ENCODE results near the gene MYO16. TPM values are rescaled to one million over a fixed set of nuclear protein-coding genes. Genes with fewer than 3 reads are reported as not detected.
A peak's percentile ranks its signal among the peaks of the same experiment; 100 is the strongest.

The MYO16 gene
- total and polyA plus RNA-seq, 2 experiments from 2014 or later = 0.13 to 0.23 TPM

DNA sequence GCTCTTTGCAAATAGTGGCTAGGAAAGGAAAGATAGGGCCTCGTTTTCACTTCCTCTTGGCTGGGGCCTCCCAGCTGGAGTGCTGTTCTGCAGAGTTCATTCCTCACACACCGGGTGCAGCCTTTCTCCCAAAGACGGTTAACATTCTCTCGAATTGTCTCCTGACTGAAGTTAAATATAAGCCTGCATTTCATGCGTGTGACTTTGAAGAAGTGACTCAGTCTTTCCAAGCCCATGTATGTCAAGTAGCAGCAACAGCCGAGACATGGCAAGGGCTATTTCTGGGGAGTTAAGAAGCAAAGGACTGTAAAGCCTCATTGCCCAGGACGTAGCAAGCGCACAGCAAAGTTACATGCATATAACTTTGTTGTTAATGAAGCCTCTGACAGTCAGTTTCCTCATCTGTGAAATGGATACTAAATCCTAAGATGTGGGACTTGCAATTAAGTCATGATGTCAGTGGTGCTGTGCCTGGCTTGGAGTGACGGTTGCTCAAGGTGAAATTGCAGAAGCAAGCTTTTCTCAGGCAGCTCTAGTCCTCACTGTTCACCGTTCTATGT lies 502.4 kb downstream of the MYO16 start:
- DNase-seq (ENCODE audit: low spot score) = peak; percentile 52
- no peaks in the 10 kb centered on the region for H3K27me3 ChIP-seq
- no peak overlapping the region for H3K4me2 ChIP-seq
- H3K27ac ChIP-seq = no peak overlapping the region
- no peaks in the 10 kb centered on the region for H3K36me3 ChIP-seq (replicated peaks; ENCODE audit: insufficient read depth, low read depth)
- no peaks in the 10 kb centered on the region for H3K9me2 ChIP-seq (replicated peaks; ENCODE audit: insufficient read depth)
- H3K4me3 ChIP-seq = no peak overlapping the region
- H3K79me2 ChIP-seq = no peaks in the 10 kb centered on the region
- 59% methylated on average over 10 of the region's 10 CpGs for WGBS (ENCODE audit: low lambda C conversion rate, missing lambda C conversion rate)
- no peak overlapping the region for H2AFZ ChIP-seq
- H4K20me1 ChIP-seq (ENCODE audit: insufficient read depth, poor library complexity, severe bottlenecking) = no peaks in the 10 kb centered on the region
- TF ChIP-seq CTCF (IDR thresholded peaks at IDR 0.05; ENCODE audit: poor library complexity) (no peak), EZH2phosphoT487 (IDR thresholded peaks at IDR 0.05; ENCODE audit: low read depth, severe bottlenecking, unreplicated experiment) (no peak), EZH2 (IDR thresholded peaks at IDR 0.05; ENCODE audit: borderline replicate concordance) (no peak)
- H3K4me1 ChIP-seq (ENCODE audit: insufficient read depth) = no peaks in the 10 kb centered on the region
- no peaks in the 10 kb centered on the region for H3K9me3 ChIP-seq (ENCODE audit: low read depth)

GRCh38 chr13:109135018-109135417 lies 505.6 kb downstream of the MYO16 start:
- WGBS (ENCODE audit: low lambda C conversion rate, missing lambda C conversion rate) = 86% methylated on average over 6 of the region's 6 CpGs
- H3K9me3 ChIP-seq (ENCODE audit: low read depth) = no peaks in the 10 kb centered on the region
- no peak for DNase-seq (ENCODE audit: low spot score)
- H3K9me2 ChIP-seq (replicated peaks; ENCODE audit: insufficient read depth) = no peaks in the 10 kb centered on the region
- H3K4me3 ChIP-seq = no peak overlapping the region
- H3K27ac ChIP-seq = no peak overlapping the region
- TF ChIP-seq CTCF (IDR thresholded peaks at IDR 0.05; ENCODE audit: poor library complexity) = peak; percentile 12
- no peak for TF ChIP-seq EZH2 (IDR thresholded peaks at IDR 0.05; ENCODE audit: borderline replicate concordance)
- no peak for TF ChIP-seq EZH2phosphoT487 (IDR thresholded peaks at IDR 0.05; ENCODE audit: low read depth, severe bottlenecking, unreplicated experiment)
- no peak overlapping the region for H3K4me2 ChIP-seq
- H3K27me3 ChIP-seq = no peaks in the 10 kb centered on the region
- H2AFZ ChIP-seq = no peak overlapping the region
- no peaks in the 10 kb centered on the region for H3K36me3 ChIP-seq (replicated peaks; ENCODE audit: insufficient read depth, low read depth)
- H3K4me1 ChIP-seq (ENCODE audit: insufficient read depth) = no peaks in the 10 kb centered on the region
- no peaks in the 10 kb centered on the region for H3K79me2 ChIP-seq
- H4K20me1 ChIP-seq (ENCODE audit: insufficient read depth, poor library complexity, severe bottlenecking) = no peaks in the 10 kb centered on the region

DNA sequence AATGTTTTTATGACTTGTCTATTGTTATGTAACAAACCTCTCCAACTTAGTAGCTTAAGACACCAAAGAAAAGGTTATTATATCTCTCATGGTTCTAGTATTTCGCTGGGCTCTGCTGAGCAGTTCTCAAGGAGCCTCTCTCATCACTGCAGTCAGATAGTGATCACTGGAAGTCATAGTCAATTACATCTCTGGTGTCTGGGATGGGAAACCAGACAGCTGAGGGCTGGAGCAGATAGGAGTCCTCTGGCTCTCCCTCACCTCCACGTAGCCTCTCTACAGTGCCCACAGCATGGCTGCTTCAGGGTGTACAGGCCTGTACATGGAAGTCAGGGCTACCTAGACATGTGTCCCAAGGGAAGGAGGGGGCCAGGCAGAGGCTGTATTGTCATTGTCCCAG lies 507.5 kb downstream of the MYO16 start:
- H3K9me3 ChIP-seq (ENCODE audit: low read depth) = no peaks in the 10 kb centered on the region
- H3K27ac ChIP-seq = no peak overlapping the region
- DNase-seq (ENCODE audit: low spot score) = no peak
- H2AFZ ChIP-seq = no peak overlapping the region
- no peaks in the 10 kb centered on the region for H3K27me3 ChIP-seq
- H3K9me2 ChIP-seq (replicated peaks; ENCODE audit: insufficient read depth) = no peaks in the 10 kb centered on the region
- no peaks in the 10 kb centered on the region for H4K20me1 ChIP-seq (ENCODE audit: insufficient read depth, poor library complexity, severe bottlenecking)
- no peak for TF ChIP-seq EZH2phosphoT487 (IDR thresholded peaks at IDR 0.05; ENCODE audit: low read depth, severe bottlenecking, unreplicated experiment)
- no peak for TF ChIP-seq EZH2 (IDR thresholded peaks at IDR 0.05; ENCODE audit: borderline replicate concordance)
- TF ChIP-seq CTCF (IDR thresholded peaks at IDR 0.05; ENCODE audit: poor library complexity) = no peak
- H3K4me1 ChIP-seq (ENCODE audit: insufficient read depth) = no peaks in the 10 kb centered on the region
- H3K4me2 ChIP-seq = no peak overlapping the region
- no peak overlapping the region for H3K4me3 ChIP-seq
- WGBS (ENCODE audit: low lambda C conversion rate, missing lambda C conversion rate) = 80% methylated on average over 2 of the region's 2 CpGs
- H3K79me2 ChIP-seq = no peaks in the 10 kb centered on the region
- no peaks in the 10 kb centered on the region for H3K36me3 ChIP-seq (replicated peaks; ENCODE audit: insufficient read depth, low read depth)

All from hepatocyte (in vitro differentiated cells).